Neural cell (in vitro differentiated cells): ENCODE measurements around the gene RUSC1. TPM values are rescaled to one million over a fixed set of nuclear protein-coding genes. Genes with fewer than 3 reads are reported as not detected.

Experiments used
- H2AFZ ChIP-seq: fragments of 200-600, 300-800 bp; sonication (generic), shearing (Covaris generic); 2 replicates; pipeline ENCODE4 v1.6.0; 2014; ENCODE audit warnings: low read depth, mild to moderate bottlenecking, antibody characterized with exemption, low read length, moderate library complexity
- H3F3A ChIP-seq: fragments of 200-600 bp; shearing (Covaris generic); 2 replicates; pipeline ENCODE4 v1.6.1; 2016; ENCODE audit warnings: mild to moderate bottlenecking, moderate library complexity, mixed read lengths, antibody characterized with exemption, low read length; ENCODE audit not compliant: insufficient read depth, poor library complexity, severe bottlenecking
- H3K27ac ChIP-seq: fragments of 200-600, 300-800 bp; sonication (generic), shearing (Covaris generic); 2 replicates; pipeline ENCODE4 v1.5.1; 2014; ENCODE audit warnings: mild to moderate bottlenecking, low read length, moderate library complexity
- H3K27me3 ChIP-seq: fragments of 300-800, 200-600 bp; sonication (generic), shearing (Covaris generic); 2 replicates; pipeline ENCODE4 v1.6.0; 2014; ENCODE audit warnings: mild to moderate bottlenecking, low read depth, low read length, moderate library complexity; ENCODE audit not compliant: insufficient read depth
- H3K36me3 ChIP-seq: fragments of 300-800, 200-600 bp; sonication (generic), shearing (Covaris generic); 2 replicates; pipeline ENCODE4 v1.5.1; 2014; ENCODE audit warnings: mild to moderate bottlenecking, antibody characterized with exemption, low read length, moderate library complexity; ENCODE audit not compliant: insufficient read depth
- H3K4me2 ChIP-seq: fragments of 300-800, 200-600 bp; sonication (generic), shearing (Covaris generic); 2 replicates; pipeline ENCODE4 v1.6.0; 2014; ENCODE audit warnings: mild to moderate bottlenecking, low read length
- H3K4me3 ChIP-seq: fragments of 300-800, 200-600 bp; sonication (generic), shearing (Covaris generic); 2 replicates; pipeline ENCODE4 v1.5.1; 2014; ENCODE audit warnings: mild to moderate bottlenecking, low read length, moderate library complexity
- H3K79me2 ChIP-seq: fragments of 200-600 bp; shearing (Covaris generic); replicated peaks from 2 replicates; pipeline ENCODE4 v1.6.0; 2014; ENCODE audit warnings: mild to moderate bottlenecking, low read length, moderate library complexity; ENCODE audit not compliant: insufficient read depth
- H3K9ac ChIP-seq: fragments of 300-800, 200-600 bp; sonication (generic), shearing (Covaris generic); 2 replicates; pipeline ENCODE4 v1.6.1; 2016; ENCODE audit warnings: mild to moderate bottlenecking, low read length, mixed read lengths
- H3K9me2 ChIP-seq: fragments of 200-600 bp; shearing (Covaris generic); 2 replicates; pipeline ENCODE4 v1.6.1; 2016; ENCODE audit warnings: mild to moderate bottlenecking, low read length, mixed read lengths; ENCODE audit not compliant: insufficient read depth
- H3K9me3 ChIP-seq: fragments of 200-600, 300-800 bp; sonication (generic), shearing (Covaris generic); 2 replicates; pipeline ENCODE4 v1.6.1; 2016; ENCODE audit warnings: mild to moderate bottlenecking, mixed run types, low read length, moderate library complexity, mixed read lengths
- H4K20me1 ChIP-seq: fragments of 200-600 bp; shearing (Covaris generic); 2 replicates; pipeline ENCODE4 v1.6.1; 2016; ENCODE audit warnings: mild to moderate bottlenecking, mixed run types; ENCODE audit not compliant: insufficient read depth
- EP300 ChIP-seq: fragments of 450-650 bp; conservative IDR thresholded peaks from 2 replicates; pipeline ENCODE4 v1.6.1; 2014; ENCODE audit warnings: antibody characterized with exemption, mild to moderate bottlenecking, moderate library complexity; ENCODE audit not compliant: poor library complexity, severe bottlenecking
- EZH2 ChIP-seq: fragments of 200-600, 300-800 bp; shearing (Covaris generic), sonication (generic); IDR thresholded peaks from 2 replicates; pipeline ENCODE4 v1.6.1; 2014; ENCODE audit warnings: antibody characterized with exemption, low read length, borderline replicate concordance, mild to moderate bottlenecking; ENCODE audit not compliant: insufficient read depth, poor library complexity, severe bottlenecking
- MXI1 ChIP-seq: fragments of 450-650 bp; conservative IDR thresholded peaks from 2 replicates; pipeline ENCODE4 v1.6.1; 2014; ENCODE audit warnings: antibody characterized with exemption, mild to moderate bottlenecking; ENCODE audit not compliant: poor library complexity, severe bottlenecking
- POLR2AphosphoS5 ChIP-seq: IDR thresholded peaks from 2 replicates; pipeline ENCODE4 v1.6.1; 2012
- RAD21 ChIP-seq: fragments of 450-650 bp; conservative IDR thresholded peaks from 2 replicates; pipeline ENCODE4 v1.6.1; 2014; ENCODE audit warnings: antibody characterized with exemption, mild to moderate bottlenecking, moderate library complexity
- SMC3 ChIP-seq: fragments of 450-650 bp; conservative IDR thresholded peaks from 2 replicates; pipeline ENCODE4 v1.6.1; 2014; ENCODE audit warnings: antibody characterized with exemption, mild to moderate bottlenecking, moderate library complexity; ENCODE audit not compliant: poor library complexity
- TAF1 ChIP-seq: IDR thresholded peaks from 2 replicates; pipeline ENCODE4 v1.6.1; 2012; ENCODE audit warnings: low read depth
- polyA plus RNA-seq: library from polyadenylated mRNA; depleted of rRNA; stranded (reverse); fragments of >200 nt; gene quantifications from 2 replicates; pipeline ENCODE4 v1.2.3, GENCODE V29; 2014
- TF ChIP-seq, protein P1 (sequence below): IDR thresholded peaks from 2 replicates; pipeline ENCODE4 v1.6.1; 2012; ENCODE audit warnings: borderline replicate concordance
- TF ChIP-seq, protein P2 (sequence below): fragments of 450-650 bp; IDR thresholded peaks from 2 replicates; pipeline ENCODE4 v1.5.1; 2014; ENCODE audit warnings: antibody characterized with exemption, mild to moderate bottlenecking, moderate library complexity; ENCODE audit not compliant: poor library complexity, severe bottlenecking

Gene RUSC1
- polyA plus RNA-seq, 1 donor from 2014 or later = 45.7 TPM

DNA sequence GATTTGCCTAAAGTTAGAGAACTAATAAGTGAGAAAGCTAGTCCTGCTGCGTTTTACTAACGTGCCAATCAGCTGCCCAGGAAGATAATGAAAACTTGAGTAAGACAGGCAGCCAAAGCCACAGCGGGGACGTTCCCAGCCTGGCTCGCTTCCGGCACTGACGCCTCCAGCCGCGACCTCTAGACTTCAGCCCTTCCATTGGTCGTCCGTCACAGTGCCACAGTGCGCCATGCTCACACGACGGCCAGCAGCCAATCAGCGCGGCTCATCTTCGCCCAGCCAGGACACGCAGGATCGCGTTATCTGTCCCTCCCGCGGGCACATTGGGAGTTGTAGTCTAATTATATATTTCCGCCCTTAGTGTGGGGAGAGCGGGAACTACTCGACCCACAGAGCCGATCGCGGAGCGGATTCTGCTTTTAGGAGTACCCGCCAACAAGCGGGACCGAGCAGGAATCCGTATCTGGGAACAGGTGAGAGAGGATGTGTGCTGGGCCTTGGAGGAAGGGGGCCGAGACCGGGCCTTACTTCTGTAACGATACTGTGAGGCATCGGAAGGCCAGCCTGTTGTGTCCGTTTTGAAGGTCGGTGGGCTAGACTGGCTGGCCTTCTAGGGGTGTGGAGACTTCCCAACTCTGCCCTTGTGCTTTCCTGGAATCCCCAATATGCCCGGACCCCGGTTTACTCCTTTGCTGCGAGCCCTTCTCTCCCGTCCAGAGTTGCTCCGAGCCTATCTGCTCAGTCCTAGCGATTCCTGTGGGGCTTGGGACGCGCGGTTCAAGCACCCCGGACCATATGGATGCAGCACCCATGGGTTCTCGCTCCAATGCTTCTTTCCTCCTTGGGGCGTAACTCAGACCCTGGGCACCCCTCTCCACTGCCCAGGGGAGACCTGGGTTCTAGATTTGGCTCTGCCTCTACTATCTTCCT is 11.9 kb upstream of the RUSC1 start, which contains the start of gene FDPS:
FDPS (plus strand) TSS at position 374 of the 930 bp plus-strand sequence. CDS start 924 bp downstream, outside the sequence.
- Histone ChIP-seq H2AFZ (peak within 1 kb of the TSS; percentile 61), H3K27ac (peak within 1 kb of the TSS; percentile 93), H3F3A (no peaks in the 10 kb centered on the region), H3K36me3 (no peaks in the 10 kb centered on the region), H3K9me3 (no peaks in the 10 kb centered on the region), H3K9ac (peak within 1 kb of the TSS; percentile 91), H3K4me2 (peak within 1 kb of the TSS; percentile 90), H4K20me1 (no peaks in the 10 kb centered on the region), H3K4me3 (peak within 1 kb of the TSS; percentile 88), H3K79me2 (peaks cover 23% of the 10 kb centered on the region), H3K9me2 (no peaks in the 10 kb centered on the region), H3K27me3 (no peaks in the 10 kb centered on the region)
- peak; percentile 25 for TF ChIP-seq SMC3
- TF ChIP-seq TAF1 = peak; percentile 50
- TF ChIP-seq EP300 = peak; percentile 85
- TF ChIP-seq, protein P1, sequence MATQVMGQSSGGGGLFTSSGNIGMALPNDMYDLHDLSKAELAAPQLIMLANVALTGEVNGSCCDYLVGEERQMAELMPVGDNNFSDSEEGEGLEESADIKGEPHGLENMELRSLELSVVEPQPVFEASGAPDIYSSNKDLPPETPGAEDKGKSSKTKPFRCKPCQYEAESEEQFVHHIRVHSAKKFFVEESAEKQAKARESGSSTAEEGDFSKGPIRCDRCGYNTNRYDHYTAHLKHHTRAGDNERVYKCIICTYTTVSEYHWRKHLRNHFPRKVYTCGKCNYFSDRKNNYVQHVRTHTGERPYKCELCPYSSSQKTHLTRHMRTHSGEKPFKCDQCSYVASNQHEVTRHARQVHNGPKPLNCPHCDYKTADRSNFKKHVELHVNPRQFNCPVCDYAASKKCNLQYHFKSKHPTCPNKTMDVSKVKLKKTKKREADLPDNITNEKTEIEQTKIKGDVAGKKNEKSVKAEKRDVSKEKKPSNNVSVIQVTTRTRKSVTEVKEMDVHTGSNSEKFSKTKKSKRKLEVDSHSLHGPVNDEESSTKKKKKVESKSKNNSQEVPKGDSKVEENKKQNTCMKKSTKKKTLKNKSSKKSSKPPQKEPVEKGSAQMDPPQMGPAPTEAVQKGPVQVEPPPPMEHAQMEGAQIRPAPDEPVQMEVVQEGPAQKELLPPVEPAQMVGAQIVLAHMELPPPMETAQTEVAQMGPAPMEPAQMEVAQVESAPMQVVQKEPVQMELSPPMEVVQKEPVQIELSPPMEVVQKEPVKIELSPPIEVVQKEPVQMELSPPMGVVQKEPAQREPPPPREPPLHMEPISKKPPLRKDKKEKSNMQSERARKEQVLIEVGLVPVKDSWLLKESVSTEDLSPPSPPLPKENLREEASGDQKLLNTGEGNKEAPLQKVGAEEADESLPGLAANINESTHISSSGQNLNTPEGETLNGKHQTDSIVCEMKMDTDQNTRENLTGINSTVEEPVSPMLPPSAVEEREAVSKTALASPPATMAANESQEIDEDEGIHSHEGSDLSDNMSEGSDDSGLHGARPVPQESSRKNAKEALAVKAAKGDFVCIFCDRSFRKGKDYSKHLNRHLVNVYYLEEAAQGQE = peak; percentile 58
- TF ChIP-seq MXI1 = peak; percentile 77
- TF ChIP-seq, protein P2, sequence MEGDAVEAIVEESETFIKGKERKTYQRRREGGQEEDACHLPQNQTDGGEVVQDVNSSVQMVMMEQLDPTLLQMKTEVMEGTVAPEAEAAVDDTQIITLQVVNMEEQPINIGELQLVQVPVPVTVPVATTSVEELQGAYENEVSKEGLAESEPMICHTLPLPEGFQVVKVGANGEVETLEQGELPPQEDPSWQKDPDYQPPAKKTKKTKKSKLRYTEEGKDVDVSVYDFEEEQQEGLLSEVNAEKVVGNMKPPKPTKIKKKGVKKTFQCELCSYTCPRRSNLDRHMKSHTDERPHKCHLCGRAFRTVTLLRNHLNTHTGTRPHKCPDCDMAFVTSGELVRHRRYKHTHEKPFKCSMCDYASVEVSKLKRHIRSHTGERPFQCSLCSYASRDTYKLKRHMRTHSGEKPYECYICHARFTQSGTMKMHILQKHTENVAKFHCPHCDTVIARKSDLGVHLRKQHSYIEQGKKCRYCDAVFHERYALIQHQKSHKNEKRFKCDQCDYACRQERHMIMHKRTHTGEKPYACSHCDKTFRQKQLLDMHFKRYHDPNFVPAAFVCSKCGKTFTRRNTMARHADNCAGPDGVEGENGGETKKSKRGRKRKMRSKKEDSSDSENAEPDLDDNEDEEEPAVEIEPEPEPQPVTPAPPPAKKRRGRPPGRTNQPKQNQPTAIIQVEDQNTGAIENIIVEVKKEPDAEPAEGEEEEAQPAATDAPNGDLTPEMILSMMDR = no peak
- TF ChIP-seq POLR2AphosphoS5 = peak; percentile 72
- no peak for TF ChIP-seq RAD21
- no peak for TF ChIP-seq EZH2

DNA sequence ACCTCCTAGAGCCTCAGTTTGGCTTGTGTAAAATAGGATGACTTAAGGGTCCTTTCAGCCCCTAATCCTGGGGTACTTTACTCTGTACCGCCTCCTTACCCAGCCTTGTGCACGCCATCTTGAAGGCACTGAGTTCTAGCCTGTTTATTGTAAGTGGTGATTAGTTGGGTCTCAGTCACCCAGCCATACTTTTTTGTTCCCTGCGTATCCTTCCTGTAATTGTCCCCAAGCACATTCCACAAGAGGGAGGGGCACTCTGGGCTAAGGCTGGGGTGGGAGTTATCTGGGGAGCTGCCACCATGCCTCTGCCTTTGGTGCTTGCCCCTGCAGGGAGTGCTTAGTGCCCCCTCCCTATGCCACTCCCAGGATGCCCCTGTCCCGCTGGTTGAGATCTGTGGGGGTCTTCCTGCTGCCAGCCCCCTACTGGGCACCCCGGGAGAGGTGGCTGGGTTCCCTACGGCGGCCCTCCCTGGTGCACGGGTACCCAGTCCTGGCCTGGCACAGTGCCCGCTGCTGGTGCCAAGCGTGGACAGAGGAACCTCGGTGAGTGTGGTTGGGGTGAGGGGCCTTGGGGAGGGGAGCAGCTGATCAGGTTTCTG is 11.2 kb upstream of the RUSC1 start:
- Histone ChIP-seq H3K9me2 (no peaks in the 10 kb centered on the region), H3K9ac (peak overlapping the region; percentile 91), H3K36me3 (no peaks in the 10 kb centered on the region), H3K27ac (peak overlapping the region; percentile 93), H2AFZ (peak overlapping the region; percentile 61), H3K27me3 (no peaks in the 10 kb centered on the region), H3F3A (no peaks in the 10 kb centered on the region), H3K9me3 (no peaks in the 10 kb centered on the region), H3K4me3 (peak overlapping the region; percentile 88), H4K20me1 (no peaks in the 10 kb centered on the region), H3K4me2 (peak overlapping the region; percentile 90), H3K79me2 (peaks cover 23% of the 10 kb centered on the region)
- TF ChIP-seq TAF1 = no peak
- TF ChIP-seq, protein P1 = no peak
- TF ChIP-seq RAD21 = no peak
- TF ChIP-seq EP300 = no peak
- no peak for TF ChIP-seq POLR2AphosphoS5
- TF ChIP-seq, protein P2 = no peak
- TF ChIP-seq EZH2 = no peak
- no peak for TF ChIP-seq MXI1
- TF ChIP-seq SMC3 = no peak
